OCI-LY7 (cell line): ENCODE data around the gene FBN3.

Source experiments
- CTCF ChIP-seq: fragments of 200-600 bp; sonication (generic); conservative IDR thresholded peaks from 2 replicates; pipeline ENCODE4 v1.5.1; 2014; ENCODE audit warnings: mild to moderate bottlenecking, antibody characterized with exemption, low read length, moderate library complexity, mixed read lengths
- EZH2phosphoT487 ChIP-seq: fragments of 200-600 bp; sonication (generic); IDR thresholded peaks from 2 replicates; pipeline ENCODE4 v1.6.1; 2018; ENCODE audit warnings: low read depth, borderline replicate concordance, mild to moderate bottlenecking, mixed run types, antibody characterized with exemption, low read length, moderate library complexity, mixed read lengths

- TF ChIP-seq CTCF (no peak), EZH2phosphoT487 (no peak)
Measured at GRCh38 chr19:8028951-8029491, 120.4 kb downstream of the FBN3 start.
